T47D (cell line): ENCODE results near the gene ZNF618.

Source experiments
- DNase-seq, 2 experiments: peaks; one replicate each; pipeline versions ENCODE4 v3.0.0 to v3.0.0-alpha.2; 2011 to 2012; ENCODE audit warnings: low read depth in 1 of 2, low spot score in 1 of 2
- JUND ChIP-seq: IDR thresholded peaks from 2 replicates; pipeline ENCODE4 v1.6.1; 2012; ENCODE audit warnings: low read depth
- in situ Hi-C: cut with HindIII; loops from 2 replicates; pipeline ENCODE4 v1.10.0; 2016; ENCODE audit warnings: low sequenced_read_pairs, low pct_unique_long_range_greater_than_20kb

Gene ZNF618

GRCh38 chr9:113934167-113934828 lies 58.2 kb downstream of the ZNF618 start:
- in situ Hi-C loops, result no loop called here
- no peak for TF ChIP-seq JUND
- no peak for DNase-seq

GRCh38 chr9:113934829-113935676 lies 58.9 kb downstream of the ZNF618 start:
- in situ Hi-C loops, result no loop called here
- TF ChIP-seq JUND, result no peak

GRCh38 chr9:113935677-113936380 lies 59.7 kb downstream of the ZNF618 start:
- no peak for TF ChIP-seq JUND
- in situ Hi-C loops, result no loop called here
- DNase-seq, result no peak

More at GRCh38 chr9:113934829-113935676, 58.9 kb downstream of the ZNF618 start:
- no peak for DNase-seq

GRCh38 chr9:113940077-113940476 lies 64.0 kb downstream of the ZNF618 start:
- TF ChIP-seq JUND, result no peak
- in situ Hi-C loops, result no loop called here

GRCh38 chr9:113941056-113941455 lies 64.9 kb downstream of the ZNF618 start:
- in situ Hi-C loops, result no loop called here
- no peak for DNase-seq
- TF ChIP-seq JUND, result no peak

More at GRCh38 chr9:113940077-113940476, 64.0 kb downstream of the ZNF618 start:
- no peak for DNase-seq

GRCh38 chr9:113941526-113941925 lies 65.4 kb downstream of the ZNF618 start:
- no peak for DNase-seq
- TF ChIP-seq JUND, result no peak
- in situ Hi-C loops, result no loop called here

GRCh38 chr9:113943112-113944009 lies 67.3 kb downstream of the ZNF618 start:
- no peak for TF ChIP-seq JUND
- DNase-seq, result no peak
- in situ Hi-C loops, result no loop called here

GRCh38 chr9:113945784-113946183 lies 69.7 kb downstream of the ZNF618 start:
- TF ChIP-seq JUND, result no peak
- DNase-seq, result no peak
- in situ Hi-C loops, result no loop called here

GRCh38 chr9:113946496-113947115 lies 70.5 kb downstream of the ZNF618 start:
- in situ Hi-C loops, result no loop called here
- no peak for TF ChIP-seq JUND

GRCh38 chr9:113947941-113948340 lies 71.8 kb downstream of the ZNF618 start:
- no peak for TF ChIP-seq JUND
- DNase-seq, result no peak
- in situ Hi-C loops, result no loop called here

More at GRCh38 chr9:113946496-113947115, 70.5 kb downstream of the ZNF618 start:
- no peak for DNase-seq

GRCh38 chr9:113948891-113949570 lies 72.9 kb downstream of the ZNF618 start:
- in situ Hi-C loops, result no loop called here
- TF ChIP-seq JUND, result no peak
- DNase-seq, result no peak
